ENCODE measurements around the gene TRIP12.
"Not testable (repeated sequence)": the region's sequence is repeated elsewhere in the genome, so short reads cannot be mapped to it uniquely, and the experiment has no call there.

The TRIP12 gene

DNA sequence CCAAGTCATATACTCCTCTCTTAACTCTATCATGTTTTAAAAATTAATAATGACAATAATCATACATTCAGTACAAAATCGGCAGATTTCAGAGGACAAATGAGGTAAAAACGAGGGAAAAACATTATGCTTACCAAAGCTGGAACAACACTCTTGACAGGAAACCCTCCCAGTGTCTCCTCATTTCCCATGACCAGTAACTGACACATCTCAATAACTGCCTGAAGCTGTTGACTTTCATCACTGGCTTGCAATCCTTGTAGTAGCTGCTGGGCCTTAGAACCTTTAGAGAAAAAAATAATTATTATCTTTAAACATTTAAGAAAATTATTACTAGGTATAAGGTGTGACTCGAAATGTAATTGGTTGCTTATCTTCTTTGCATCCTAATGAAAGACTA is 103.6 kb downstream of the TRIP12 start:
- no peak for DNase-seq

DNA sequence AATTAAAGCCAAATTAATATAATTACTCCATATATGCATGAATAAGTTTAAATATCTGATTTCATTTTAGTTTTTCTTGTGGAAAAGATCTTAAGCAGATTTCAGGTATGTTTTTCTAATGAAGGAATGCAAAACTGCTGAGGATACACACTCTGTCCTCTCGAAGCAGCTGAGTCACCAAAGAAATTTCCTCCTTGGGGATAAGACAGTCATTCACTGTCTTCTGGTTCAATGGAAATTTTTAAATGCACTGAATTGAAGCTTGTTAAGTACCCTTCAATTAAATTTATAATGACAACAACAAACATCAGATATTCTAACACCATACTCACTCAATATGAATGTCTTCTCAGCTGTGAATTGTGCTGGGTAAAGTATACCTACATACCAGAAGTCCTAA is 106.0 kb downstream of the TRIP12 start:
- DNase-seq, result no peak

DNA sequence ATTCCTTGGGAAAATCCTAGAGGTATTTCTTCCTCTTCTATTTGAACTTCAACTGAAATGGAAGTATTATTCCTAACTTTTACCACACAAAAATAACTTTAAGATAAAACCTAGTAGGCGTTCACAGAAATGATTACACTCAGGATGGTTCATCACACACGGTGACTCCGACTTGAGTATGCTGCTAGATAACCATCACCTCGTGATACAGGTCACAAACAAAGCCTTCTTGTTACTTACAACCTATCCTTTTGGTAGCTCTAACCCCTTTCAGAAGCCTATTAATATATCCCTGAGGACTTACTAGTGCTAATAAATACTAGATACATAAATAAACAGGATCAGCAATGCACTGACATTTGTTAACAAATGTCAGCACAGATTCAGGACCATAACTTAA is 106.5 kb downstream of the TRIP12 start:
- DNase-seq, result no peak

DNA sequence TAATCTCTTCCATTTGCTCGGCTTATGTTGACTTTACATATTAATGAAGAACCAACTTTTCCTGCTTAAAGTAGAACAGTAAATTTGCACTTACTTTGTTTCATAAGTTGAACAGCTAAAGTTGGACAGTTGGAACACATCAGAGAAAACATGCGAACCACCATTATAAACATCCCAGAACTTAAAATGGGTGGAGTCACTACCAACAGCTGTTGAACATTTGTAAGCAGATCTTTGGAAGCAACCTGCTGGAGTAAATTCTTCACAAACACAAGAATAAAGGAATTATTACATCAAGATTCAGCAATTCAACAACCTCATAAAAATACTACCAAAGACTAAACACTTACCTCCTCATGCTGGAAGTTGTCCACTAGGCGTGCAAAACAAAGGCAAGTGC is 111.0 kb downstream of the TRIP12 start:
- DNase-seq, result no peak

DNA sequence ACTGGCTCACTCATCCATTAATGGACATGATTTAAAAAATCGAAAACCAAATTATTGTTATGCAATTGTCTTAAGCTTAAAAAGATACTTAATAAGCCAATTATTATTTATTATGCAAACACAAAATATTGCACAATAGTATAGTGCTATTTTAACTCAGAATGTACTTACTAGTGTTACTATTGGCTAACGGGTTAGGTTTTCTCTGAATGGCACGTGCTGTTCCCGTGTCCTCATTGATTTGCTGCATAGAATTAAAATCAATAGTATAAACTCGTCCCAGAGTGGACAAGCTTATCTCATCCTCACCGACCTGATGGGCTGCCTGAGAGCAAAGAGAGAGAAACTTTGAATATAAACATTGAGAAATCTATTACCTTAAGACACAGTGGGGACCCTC is 116.2 kb downstream of the TRIP12 start:
- DNase-seq, result no peak

DNA sequence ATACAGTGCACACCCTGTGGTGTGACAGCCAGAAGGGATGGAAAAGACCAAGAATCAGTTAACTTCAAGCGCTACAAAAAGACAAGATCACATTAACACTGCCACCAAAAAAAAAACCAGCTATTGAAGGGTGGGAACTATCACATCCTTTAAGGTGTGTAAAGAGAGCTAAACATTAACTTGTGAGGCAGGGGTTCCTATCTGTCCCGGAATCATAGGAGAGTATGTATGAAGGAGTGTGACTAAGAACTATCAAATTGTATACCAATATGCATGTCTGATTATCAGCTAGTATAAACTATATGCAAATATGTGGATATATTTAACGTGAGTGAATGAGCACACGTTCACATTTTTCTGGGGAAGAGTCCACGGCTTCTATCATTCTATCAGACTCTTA is 119.0 kb downstream of the TRIP12 start:
- no peak for DNase-seq

DNA sequence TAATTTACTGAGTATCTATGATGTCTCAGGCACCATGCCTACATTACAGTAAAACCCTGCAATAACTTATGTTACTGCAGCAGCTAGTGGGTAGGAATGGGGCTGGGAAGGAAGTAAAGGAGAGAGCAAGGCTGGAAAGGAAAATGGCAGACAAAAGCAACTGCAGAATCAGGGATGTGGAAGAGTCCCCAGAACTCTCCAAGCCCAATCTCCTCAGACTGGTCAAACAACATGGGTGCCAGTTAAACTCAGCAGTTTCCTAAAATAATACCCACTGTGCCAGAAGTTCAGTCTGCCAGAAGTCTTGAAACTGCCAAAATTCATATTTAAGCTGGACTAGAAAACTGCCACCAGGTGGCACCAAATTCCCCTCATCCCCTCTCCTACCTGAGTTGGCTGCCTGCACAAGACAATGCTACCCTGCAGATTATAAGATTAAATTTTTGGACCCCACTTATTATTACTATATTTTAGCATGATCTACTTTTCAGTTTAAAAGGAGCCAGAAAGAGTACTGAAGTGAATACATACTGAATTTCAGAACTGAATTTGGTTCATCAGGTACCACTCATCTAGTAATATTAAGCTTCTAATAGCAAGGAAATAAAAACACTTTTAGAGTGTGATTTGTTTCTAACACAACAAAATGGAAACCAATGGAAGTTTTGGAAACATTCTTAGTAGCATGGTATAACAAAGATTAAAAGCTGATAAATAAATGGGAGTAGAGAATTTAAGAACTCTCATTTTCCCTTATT is 120.6 kb downstream of the TRIP12 start:
- DNase-seq, result peak; percentile 48

DNA sequence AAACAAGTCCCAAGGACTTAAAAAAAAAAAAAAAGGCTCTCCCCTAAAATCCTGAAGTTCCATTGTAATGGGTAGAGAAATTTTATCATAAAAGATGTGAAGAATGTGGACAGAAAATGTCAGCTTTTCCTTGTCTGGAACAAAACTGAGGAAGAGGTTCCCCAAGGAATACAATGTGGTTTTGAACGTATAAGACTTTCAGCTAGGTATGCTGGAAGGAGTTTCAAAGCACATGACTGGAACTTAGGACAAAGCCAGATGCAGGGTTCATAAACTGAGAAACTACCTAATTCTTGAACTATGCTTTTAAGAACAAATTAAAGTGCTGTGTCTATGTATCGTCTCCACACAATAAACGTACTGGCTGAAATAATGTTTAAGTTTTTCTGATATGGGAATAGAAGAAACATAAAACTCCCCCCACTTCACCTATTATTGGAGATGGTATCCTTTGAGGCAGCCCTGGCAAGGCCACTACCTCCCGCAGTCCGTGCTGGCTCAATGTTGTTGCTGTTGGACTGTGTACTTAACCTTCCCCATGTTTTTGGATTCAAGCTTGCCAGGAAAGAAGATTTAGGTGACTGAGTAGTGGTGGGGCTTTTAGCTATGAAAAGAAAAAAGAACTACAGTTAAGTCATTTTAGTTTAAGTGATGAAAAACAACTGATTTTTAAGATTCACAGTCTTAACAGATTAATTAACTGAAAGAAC is 123.2 kb downstream of the TRIP12 start:
- DNase-seq, result no peak

GRCh38 chr2:229795058-229795457 is 126.8 kb downstream of the TRIP12 start:
- DNase-seq, result no peak

- DNase-seq, result no peak
Observed at GRCh38 chr2:229794636-229795035, 127.2 kb downstream of the TRIP12 start.

DNA sequence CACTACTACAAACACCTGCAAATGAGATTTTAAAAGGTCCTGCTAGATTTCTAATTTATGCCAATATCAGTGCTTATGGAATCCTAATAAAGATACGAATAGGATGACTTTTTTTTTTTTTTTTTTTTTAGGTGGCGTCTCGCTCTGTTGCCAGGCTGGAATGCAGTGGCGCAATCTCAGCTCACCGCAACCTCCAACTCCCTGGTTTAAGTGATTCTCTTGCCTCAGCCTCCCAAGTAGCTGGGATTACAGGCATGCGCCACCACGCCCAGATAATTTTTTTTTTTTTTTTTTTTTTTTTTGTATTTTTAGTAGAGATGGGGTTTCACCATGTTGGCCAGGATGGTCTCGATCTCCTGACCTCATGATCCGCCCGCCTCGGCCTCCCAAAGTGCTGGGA is 135.5 kb downstream of the TRIP12 start:
- not testable (repeated sequence) for DNase-seq

DNA sequence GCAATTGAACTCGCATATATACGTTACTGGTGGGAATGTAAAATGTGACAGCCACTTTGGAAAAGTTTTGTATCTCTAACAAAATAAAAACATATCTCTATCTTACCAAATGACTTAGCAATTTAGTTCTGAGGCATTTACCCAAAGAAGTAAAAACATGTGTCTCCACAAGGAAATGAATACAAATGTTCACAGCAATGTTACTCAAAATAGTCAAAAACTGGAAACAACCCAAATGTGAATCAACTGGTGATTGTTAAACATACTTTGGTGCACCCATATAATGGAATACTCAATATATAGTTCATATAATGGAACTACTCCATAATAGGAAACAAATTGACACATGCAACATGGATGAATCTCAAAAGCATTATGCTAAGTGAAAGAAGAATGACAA is 137.0 kb downstream of the TRIP12 start:
- DNase-seq, result no peak

- DNase-seq, result no peak
Observed at GRCh38 chr2:229783108-229783721, 138.6 kb downstream of the TRIP12 start.

GRCh38 chr2:229780856-229781773 is 140.7 kb downstream of the TRIP12 start:
- no peak for DNase-seq

GRCh38 chr2:229779650-229780049 is 142.2 kb downstream of the TRIP12 start:
- DNase-seq, result no peak

DNA sequence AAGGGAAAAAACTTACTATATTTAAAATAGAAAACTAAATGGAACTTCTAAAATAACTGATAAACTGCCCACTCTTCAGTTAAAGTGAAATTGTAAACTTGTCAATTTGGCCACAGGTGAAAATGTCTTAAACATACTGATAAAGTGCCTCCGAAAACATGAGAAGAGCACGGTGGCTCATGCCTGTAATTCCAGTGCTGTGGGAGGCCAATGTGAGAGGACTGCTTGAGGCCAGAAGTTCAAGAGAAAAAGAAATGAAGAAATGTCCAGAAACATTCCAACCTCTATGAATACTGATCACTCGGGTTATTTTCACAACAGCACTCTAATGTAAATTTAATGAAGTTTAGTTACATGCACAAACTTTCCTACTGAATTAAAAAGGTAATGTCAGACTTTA is 144.1 kb downstream of the TRIP12 start:
- DNase-seq, result no peak

DNA sequence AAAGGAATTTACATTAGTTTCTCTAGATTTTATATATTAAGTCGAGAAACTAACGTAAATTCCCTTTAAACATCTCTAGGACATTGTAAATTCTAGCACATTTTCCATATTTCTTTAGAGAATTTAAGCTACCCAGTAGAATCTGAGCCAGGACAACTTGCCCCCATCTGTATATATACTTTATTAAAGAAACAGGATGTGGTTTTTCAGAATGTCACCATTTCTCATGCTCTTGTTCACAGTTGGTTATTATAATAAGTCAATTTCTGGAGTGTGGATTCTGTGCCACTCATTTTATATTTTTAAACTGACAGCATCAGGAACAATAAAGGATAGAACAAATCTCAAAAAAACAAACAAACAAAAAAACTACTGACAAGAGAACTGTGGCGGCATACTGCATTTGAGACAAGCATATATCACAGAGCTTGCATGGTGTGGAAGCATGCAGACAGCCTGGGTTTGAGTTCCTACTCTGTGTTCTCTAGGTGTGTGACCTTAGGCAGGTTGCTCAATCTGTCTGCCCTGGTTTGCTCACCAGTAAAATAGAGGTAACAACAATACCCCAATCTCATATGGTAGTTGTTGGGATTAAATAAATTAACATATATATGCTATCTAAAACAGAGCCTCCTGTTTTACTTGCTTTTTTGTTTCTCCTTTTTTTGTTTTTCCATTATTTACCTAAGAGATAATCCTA is 146.0 kb downstream of the TRIP12 start:
- no peak for DNase-seq

- no peak for DNase-seq
Observed at GRCh38 chr2:229774237-229774636, 147.6 kb downstream of the TRIP12 start.

DNA sequence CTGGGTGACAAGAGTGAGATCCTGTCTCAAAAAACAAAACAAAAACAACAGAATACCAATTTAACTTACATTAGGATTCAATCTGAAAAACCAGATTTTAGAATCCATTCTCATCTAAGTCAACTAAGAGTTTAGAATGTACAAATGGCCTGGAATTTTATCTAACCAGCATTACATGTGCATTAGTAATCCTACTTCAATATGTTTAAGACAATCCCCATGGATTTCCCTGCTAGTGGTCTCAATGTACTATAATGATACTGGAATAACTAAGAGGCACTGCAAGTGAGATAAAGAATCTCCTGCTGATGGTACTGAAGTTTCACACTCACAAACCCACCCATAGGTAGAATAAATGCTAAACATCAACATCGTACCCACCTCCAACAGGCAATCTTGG is 153.6 kb downstream of the TRIP12 start:
- DNase-seq, result no peak

DNA sequence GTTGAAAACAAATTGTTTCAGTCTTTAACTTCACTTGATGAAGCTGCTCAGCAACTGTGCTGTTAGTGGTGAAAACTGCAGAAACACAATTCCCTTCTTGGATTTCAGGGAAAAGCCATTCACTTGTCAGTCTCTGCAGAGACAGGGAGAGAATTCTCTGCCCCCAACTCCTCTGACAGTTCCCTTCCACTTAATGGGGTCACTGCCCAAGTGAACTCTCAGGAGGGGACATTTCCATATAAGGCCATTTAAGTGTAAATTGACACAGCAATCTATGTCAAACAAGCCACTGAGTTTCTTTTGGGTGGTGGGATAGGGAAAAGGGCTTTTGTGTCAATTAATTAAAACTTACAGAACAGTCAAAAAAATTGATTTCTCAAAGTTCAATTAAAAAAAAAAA is 156.1 kb downstream of the TRIP12 start:
- DNase-seq, result no peak

GRCh38 chr2:229761663-229762062 is 160.1 kb downstream of the TRIP12 start:
- no peak for DNase-seq

GRCh38 chr2:229757462-229757861 is 164.3 kb downstream of the TRIP12 start:
- DNase-seq, result not testable (repeated sequence)
